SIG-M5 (cell line): ENCODE data around the gene MRPL32.
A peak's percentile ranks its signal among the peaks of the same experiment; 100 is the strongest.

Source experiments
- DNase-seq: peaks from one replicate; lab custom pipeline; 2025; lab: John Stamatoyannopoulos, UW

MRPL32 gene

GRCh38 chr7:42926204-42926603 is 6.0 kb upstream of the MRPL32 start:
- DNase-seq, result peak; percentile 54

DNA sequence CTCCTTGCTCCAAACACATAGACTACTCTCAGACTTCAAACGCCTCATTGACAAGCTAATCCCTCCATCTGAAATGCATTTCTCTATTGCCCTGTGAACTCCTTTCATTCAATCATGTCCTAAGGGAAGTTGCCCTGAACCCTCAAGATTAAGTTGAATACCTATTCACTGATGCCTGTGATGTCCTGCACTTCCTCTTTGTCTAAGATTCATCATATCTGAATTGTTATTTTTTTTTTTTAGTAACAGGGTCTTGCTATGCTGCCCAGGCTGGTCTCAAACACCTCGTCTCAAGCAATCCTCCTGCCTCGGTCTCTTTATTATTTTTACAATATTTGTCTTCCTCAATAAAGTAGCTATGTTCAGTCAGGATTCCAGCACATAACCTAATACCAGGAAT is 3.4 kb upstream of the MRPL32 start:
- no peak for DNase-seq

DNA sequence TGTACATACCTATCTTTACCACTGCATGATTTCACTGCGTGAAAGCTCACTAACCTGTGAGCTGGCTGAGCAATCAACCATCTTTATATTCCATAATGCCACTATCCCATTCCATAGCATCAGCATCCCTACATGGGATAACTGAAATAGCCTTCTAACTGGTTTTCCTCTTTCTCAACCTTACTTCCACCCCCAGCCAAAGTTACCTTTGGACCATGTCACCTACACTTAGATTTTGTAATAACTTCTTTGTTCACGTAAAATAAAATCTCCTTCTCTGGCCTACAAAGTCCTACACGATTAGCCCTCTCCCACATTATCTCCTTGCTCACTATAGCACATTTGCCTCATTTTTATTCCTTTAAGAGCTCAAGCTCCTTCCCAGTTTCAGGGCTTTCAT is 2.7 kb upstream of the MRPL32 start:
- no peak for DNase-seq

DNA sequence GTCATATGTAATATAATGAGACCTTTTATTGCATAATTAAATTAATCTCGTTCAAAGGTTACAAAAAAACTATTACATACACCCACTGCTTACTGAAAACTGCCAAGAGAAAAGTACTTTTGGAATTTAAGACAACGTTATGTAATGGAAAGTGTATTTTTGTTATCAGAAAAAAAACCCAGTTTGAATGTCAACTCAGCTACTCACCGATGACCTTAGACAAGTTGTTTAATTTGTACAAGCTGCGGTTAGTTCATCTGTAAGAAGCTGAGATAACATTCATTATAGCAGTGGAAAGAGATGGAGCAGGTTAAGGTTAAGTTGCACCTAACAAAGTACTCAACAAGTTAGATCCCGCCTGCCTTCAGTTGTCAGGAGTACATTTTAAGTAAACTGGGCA is 1.3 kb upstream of the MRPL32 start:
- no peak for DNase-seq

GRCh38 chr7:42931447-42931833 is 736 bp upstream of the MRPL32 start:
- no peak for DNase-seq

- no peak for DNase-seq
These were observed 825 bp downstream of the MRPL32 start for GRCh38 chr7:42932811-42933591.

DNA sequence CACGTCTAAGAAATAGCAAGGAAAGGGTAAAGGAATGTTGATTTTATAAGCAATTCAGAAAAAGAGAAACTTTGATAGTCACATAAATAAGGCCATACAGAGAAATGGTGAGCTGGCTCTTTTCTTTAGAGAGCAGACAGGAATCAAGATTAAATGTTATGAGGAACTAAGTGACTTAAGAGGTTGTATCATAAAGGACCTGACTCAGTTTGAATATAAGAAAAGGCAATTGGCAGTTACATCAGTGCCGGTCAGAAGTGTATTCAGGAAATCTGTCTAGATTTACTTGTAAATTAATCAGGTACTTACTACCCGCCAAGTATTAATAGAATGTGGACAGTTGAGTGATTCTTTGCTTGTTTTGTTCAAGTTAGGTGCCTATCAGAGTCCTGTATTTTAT is 2.1 kb downstream of the MRPL32 start:
- DNase-seq, result no peak

DNA sequence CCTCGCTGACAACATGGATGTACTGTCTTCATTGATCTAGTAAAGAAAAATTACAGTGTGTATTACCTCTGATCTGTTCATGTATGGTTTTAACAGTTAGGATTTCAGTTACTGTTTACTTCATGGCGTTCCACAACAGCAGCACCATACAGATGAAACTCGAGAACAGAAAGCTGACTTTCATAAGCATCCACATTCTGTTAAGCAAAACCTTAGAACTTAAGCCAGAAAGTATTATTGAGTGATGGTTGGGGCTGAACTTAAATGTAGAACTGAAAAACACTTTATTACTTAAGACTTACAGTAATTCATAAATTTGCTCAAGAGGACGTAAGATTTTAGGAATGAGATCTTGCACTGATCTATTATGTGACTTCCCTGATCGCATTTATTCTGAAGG is 3.7 kb downstream of the MRPL32 start:
- no peak for DNase-seq

GRCh38 chr7:42939457-42940240 is 7.5 kb downstream of the MRPL32 start:
- no peak for DNase-seq

DNA sequence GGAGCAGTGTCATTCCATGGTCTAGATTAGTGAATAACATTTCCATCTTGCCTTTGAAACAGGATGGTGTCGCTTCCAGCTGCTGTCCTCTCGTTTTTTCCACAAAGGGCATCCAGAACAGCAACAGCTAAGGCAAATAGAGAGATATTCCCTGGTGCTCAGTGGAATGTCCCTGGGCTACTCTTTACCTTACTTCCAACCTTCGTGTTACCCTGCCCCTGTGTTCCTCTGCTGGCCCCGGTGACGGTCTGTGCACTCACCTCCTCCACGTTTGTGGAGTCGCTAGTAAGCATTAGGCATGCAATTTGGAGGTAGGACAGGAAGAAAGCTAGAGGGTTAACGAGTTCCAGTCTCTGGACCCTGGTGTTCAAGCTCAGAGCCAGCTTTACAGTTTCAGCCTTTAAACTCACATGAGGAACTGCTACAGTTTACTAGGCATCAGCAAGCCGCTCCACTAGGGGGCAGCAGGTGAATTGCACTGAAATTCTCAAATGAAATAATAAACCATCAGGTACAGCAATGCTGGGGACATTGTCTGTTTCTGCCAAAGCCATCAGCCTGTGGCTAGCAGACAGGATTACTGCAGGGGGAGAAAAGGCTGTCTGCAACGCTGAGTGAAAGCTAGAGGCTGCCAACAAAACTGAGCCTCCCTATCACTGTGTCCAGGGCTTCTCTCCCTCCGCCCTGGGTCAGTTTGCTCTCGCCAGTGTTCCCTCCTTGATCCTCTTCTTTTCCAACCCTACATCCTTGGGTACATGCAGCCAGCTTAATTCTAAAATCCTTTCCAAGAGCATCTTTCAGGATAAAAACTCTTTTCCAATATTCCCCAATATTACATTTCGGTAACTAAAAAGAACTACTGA is 9.0 kb downstream of the MRPL32 start:
- DNase-seq, result no peak

- DNase-seq, result no peak
These were observed 13.8 kb downstream of the MRPL32 start for GRCh38 chr7:42945821-42946626.

- DNase-seq, result no peak
These were observed 14.4 kb downstream of the MRPL32 start for GRCh38 chr7:42946627-42946950.

DNA sequence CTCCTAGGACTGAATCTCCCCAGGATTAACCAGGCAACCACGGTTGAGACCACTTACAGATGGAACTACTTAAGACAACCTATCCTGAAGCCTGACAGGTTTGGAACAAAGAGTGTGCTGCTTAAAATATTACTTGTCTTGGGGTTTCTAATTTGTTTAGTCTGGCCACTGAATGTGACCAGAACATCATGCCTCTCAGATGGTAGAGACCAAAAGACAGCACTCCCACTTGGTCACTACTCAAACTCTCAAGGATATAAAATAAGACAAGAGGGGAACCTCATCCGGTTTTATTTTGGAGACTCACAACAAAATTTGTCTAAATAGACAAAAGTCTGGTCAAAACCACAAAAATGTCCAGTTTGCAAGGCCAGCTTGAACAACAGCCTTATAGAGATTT is 15.3 kb downstream of the MRPL32 start:
- no peak for DNase-seq

DNA sequence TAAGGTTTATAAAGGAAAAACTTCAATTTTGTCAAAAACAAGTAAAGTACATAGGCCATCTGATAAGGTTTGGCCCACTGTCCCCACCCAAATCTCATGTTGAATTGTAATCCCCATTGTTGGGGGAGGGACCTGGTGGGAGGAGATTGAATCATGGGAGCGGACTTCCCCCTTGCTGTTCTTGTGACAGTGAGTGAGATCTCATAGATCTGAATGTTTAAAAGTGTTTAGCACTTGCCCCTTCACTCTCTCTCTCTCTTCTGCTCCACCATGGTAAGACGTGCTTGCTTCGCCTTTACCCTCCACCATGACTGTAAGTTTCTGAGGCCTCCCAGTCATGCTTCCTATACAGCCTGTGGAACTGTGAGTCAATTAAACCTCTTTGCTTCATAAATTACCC is 18.2 kb downstream of the MRPL32 start:
- no peak for DNase-seq

DNA sequence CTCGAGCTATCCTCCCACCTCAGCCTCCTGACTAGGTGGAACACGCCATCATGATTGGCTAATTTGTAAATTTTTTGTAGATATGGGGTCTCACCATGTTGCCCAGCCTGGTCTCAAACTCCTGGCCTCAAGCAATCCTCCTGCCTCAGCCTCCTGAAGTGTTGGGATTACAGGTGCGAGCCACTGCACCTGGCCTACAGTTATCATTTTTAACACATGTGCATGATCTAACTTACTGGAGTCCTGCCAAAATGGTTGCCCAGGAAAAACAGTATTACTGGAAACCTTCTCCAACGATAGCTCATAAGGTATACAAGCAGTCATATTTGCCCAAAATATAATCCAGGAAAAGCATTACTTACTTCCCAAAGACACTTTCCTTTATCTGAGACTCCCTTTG is 20.2 kb downstream of the MRPL32 start:
- DNase-seq, result no peak

GRCh38 chr7:42953994-42954393 is 21.8 kb downstream of the MRPL32 start:
- DNase-seq, result no peak

- DNase-seq, result no peak
These were observed 23.9 kb downstream of the MRPL32 start for GRCh38 chr7:42956062-42956461.

GRCh38 chr7:42959549-42959948 is 27.4 kb downstream of the MRPL32 start:
- no peak for DNase-seq

DNA sequence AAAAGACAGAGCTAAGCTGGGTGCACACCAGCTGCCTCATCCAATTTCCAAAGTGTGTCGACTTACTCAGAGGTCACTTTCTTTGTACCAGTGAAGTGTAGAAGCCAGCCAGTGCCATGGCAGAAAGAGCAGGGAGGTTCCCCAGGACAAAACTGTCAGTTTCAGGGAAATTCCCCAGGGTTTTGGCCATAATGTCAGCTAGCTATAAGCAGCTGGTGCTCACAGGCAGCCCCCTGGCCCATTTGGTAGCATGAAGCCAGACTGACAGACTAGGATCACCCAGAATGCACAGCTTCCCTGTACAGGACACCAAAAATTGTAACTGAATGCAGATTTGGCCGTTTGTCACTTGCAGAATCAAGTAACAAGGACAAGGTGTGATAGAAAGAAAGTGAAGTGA is 28.6 kb downstream of the MRPL32 start:
- no peak for DNase-seq

DNA sequence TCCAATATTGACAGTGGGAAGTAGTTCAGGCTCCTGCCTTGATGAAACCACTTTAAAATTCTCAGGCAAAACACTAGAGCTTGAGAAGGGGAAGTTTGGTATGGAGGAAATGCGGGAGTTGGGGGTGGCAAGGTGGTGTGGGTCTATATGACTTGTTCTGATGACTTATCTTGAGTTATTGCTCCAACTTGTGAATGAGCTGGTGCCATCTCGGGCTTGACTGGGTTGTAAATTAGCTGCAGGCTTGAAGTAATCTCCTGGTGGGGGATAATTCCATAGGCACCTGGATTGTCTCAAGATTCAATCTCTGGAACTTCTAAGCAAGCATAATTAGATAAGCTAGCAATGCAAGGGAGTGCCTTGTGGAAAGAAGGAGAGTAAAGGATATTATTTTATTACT is 29.0 kb downstream of the MRPL32 start:
- DNase-seq, result no peak

- no peak for DNase-seq
These were observed 32.1 kb downstream of the MRPL32 start for GRCh38 chr7:42964293-42964692.
